HG03039 (cell line): Measurements from ENCODE around the gene NLRC5.
"Not testable (repeated sequence)": the region's sequence is repeated elsewhere in the genome, so short reads cannot be mapped to it uniquely, and the experiment has no call there.

Experiments used
- ATAC-seq: cut with Tn5 transposase; IDR thresholded peaks from one replicate; pipeline ENCODE4 v1.9.1; 2021; ENCODE audit warnings: mild to moderate bottlenecking, moderate library complexity; ENCODE audit not compliant: unreplicated experiment

The NLRC5 gene

DNA sequence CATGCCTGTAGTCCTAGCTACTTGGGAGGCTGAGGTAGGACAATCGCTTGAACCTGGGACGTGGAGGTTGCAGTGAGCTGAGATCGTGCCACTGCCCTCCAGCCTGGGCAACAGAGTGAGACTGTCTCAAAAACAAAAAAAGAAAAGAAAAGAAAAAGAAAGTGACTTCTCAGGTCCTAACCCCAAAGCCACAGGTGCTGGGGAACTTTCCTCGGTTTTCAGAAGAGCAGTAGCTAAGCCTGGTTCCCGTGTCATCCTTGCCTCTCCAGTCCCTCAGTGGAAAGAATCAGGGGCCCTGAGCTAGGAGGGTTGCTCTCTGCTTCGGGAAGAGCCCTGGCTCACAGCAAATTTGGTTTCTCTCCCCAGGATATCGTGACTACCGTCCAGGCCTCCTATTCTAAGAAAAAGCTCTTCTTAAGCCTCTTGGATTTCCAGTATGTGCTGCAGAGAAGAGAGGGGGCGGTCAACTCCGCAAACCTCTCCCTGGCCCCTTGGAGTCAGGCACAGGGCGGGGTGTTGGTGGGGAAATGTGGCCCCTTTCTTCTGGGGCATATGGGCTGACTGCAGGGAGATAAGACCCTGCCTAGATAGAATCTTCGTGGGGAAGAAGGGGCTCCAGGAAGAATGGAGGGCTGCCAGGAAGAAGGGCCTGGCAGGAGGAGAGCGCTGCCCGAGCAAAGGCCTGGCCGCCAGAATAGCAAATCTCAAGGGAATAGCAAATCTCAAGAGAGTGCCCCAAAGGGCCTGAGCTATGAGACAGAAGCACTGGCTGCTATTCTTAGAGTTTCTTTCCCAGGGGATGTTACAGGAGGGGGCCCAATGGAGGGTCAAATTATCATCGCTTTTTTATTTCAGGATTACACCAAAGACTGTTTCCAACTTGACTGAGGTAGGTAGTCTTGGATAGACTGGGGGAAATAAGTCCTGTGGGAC, 8.3 kb upstream of the NLRC5 start:
- ATAC-seq: no peak

DNA sequence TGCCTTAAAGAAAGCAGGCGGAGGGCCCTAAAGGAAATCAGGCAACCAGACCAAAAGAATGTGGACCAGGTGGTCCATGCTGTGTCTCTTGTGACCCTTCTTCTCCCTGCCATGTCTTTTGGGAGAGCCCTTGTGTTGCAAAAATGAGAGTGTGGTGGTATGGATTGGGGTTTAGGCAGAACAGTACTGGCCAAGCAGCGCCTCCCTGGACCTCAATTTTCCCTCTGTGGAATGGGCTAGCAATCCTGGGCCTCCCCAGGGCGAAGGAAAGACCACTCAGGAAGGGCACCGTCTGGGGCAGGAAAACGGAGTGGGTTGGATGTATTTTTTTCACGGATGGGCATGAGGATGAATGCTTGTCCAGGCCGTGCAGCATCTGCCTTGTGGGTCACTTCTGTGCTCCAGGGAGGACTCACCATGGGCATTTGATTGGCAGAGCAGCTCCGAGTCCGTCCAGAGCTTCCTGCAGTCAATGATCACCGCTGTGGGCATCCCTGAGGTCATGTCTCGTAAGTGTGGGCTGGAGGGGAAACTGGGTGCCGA, 7.6 kb upstream of the NLRC5 start:
- ATAC-seq: no peak

DNA sequence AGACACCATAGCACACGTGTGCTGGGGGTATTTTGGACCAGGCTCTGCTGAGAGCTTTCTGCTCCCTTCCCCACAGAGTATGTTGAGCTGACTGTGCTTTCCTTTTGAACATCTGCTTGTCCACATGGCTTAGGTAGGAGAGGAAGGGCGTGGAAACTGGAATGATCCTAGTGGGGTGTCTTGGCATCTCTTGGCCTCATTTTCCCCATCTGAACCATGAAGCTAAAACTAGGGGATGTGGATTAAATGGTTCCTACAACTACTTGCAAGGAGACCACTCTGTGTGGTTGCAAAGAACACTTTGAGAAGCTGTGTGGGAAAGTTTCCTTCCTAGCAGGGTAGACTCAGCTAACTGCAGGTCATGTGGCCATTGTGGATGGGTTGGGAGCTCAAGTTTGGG, 6.7 kb upstream of the NLRC5 start:
- no peak for ATAC-seq

DNA sequence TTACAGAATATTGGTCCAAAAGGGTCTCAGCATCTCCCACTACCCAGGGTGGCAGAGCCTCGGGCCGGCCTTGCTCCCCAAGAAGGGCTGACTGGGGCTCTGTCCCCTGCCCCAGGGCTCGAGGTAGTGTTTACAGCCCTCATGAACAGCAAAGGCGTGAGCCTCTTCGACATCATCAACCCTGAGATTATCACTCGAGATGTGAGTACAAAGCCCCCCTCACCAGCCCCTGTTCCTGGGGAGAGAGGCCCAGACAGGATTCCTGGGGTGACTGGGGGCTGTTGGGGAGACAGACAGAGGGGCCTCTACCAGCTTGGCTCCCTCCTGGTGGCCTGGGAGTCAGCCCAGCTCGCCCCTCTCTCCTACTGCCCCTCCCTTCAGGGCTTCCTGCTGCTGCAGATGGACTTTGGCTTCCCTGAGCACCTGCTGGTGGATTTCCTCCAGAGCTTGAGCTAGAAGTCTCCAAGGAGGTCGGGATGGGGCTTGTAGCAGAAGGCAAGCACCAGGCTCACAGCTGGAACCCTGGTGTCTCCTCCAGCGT, 6.1 kb upstream of the NLRC5 start:
- no peak for ATAC-seq

DNA sequence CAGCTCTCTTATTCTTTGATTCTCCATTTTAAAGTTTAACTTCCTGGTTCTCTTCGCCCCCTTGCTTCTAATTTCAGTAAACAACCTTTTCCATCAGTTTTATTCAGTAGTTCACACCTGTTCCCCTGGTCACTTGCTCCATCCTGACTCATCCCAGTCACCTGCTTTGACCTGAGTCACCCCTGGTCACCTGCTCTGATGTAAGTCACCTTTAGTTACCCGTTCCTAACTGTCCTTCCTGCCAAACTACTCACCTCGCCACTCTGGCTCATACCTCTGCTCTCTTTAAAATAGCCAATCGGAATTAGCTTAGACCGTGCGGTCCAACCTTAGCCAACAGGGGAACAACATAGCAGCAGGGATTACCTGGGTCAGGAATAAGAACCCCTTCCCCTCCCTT, 4.7 kb upstream of the NLRC5 start:
- ATAC-seq: no peak

DNA sequence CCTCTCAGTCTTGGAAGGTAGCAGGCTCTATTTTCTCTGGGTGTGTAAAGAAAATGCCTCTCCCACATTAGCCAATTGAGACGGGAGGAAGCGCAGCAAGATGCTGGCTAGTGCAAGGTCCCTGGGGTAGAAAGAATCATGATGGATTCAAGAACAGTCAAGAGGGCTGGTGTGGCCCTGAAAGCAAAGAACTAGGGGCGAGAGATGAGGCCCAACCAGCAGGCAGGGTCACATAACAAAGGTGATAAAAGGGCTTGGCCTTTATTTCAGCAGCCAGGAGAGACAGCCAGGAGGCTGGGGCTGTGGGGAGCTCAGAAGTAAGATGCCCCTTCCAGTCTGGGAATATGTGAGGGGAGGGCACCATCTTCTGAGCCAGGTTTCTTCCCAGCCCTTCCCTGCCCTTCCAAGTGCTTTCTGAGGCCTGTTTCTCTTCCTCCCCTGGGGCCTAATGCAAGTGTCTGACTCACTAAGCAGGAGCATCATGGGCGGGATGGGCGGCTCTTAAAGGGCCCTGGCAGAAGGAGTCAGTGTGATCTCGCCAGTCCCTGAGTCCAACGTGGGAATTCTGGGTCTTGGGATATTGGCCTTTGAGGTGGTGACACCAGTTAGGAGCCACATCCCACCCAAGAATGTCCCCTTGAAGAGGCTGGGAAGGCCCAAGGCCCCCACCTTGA, 3.9 kb upstream of the NLRC5 start:
- no peak for ATAC-seq

DNA sequence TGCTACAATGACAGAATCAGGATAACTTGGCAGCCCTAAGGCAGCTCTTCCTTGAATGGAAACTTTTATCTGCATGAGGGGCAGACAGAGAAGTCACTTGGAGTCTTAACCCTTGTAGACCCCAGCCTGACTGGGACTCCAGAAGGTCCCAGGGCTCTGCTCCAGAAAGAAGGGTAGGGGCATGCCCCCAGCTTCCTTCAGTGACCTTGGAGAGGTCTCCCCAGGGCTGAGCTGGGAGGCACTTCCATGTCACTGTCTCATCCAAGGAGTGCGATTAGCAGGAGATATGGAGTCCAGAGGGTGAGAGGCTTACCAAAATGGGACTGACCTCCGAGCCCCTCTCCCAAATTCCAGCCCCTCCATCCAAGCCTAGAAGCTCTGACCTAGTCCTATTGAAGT, 3.4 kb upstream of the NLRC5 start:
- ATAC-seq: no peak

DNA sequence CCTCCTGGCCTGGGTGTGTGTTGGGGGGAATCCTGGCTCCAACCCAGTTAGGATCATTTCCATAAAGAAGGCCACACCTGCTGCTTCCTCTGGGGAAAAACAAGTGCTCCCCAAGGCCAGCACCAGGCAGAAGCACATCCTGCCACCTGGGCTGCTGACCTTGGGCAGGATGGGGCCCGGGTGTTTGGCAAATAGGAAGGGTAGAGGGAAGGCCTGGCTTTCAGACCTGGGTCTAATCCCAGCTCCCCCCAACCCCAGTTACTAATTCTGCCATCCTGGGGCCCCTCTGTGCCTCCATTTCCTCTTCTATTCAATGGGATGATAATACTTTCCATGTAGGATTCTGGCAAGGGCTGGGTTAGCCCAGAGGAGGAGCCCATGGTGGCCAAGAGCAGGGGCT, 3.0 kb upstream of the NLRC5 start:
- ATAC-seq: no peak

DNA sequence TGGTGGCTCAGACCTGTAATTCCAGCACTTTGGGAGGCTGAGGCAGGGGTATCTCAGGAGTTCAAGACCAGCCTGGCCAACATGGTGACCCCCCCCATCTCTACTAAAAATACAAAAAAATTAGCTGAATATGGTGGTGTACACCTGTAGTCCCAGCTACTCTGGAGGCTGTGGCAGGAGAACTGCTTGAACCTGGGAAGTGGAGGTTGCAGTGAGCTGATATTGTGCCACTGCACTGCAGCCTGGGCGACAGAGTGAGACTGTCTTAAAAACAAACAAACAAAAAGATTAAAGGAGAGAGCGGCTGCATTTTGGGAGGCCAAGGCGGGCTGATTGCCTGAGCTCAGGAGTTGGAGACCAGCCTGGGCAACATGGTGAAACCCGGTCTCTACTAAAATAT, 2.4 kb upstream of the NLRC5 start:
- not testable (repeated sequence) for ATAC-seq

DNA sequence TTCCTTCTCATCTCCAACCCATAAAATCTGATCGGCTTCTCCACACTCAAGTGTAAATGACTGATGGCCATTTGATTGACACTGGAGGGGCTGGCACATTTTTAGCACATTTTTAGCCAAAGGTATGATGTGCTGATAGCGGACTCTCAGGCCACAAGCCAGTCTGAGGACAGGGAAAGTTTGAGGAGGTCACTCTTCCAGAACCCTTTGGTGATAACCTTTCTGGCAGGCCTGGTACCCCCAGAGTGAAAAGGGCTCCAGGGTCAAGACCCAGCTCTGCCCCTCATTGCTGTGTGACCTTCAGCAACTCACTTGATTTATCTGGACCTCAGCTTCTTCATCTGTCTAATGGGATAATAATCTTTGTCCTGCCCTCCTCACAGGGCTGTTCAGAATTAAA, 1.7 kb upstream of the NLRC5 start:
- no peak for ATAC-seq

DNA sequence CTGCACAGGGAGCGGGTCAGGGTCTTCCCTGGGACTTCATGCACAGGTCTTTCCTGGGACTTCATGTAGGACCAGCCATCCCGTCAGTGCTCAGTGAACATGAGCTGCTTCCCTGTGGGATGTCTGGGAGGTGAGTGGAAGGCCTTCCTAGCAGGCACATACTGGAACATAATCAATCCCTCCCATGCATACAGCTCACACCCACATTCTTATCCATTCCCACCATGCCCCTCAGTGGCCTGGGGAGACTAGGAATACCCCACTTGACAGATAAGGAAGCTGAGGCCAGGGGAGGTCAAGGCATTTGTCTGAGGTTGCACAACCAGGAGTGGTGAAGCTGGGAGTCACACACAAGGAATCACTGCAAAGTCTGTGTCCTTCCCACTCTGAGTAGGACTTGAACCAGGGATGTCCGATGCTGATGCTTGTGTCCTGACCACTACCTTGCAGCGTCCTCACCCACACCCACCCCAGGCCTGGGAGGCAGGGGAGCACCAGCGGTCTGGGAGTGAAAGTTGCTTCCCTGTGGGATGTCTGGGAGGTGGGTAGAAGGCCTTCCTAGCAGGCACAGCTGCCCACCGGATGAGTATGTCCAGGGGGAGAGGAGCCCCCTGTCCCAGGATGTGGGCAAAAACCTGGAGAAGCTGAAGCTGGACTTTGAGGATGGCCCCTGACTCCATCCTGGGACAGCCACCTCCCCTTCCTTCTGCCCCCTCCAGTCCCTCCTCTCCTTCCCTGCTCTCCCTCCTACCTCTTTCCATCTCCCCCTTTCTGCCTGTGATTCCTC, 1.0 kb upstream of the NLRC5 start:
- no peak for ATAC-seq

DNA sequence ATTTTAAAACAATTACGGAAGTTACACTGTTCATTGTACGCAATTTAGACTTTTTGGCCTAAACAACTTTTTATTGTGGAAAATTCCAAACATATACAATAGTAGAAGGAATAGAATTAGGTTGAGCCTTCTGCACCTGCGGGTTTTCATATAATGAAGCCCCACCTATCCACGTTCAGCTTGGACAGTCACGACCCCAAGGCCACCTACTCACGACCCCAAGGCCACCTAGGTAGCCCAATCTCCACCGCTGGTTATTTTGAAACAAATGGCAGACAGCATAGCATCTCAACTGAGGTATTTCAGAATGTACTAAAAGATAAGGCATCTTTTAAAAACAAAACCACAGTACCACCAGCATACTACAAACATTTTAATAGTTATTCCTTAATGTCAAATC, 631 bp downstream of the NLRC5 start:
- ATAC-seq: no peak

DNA sequence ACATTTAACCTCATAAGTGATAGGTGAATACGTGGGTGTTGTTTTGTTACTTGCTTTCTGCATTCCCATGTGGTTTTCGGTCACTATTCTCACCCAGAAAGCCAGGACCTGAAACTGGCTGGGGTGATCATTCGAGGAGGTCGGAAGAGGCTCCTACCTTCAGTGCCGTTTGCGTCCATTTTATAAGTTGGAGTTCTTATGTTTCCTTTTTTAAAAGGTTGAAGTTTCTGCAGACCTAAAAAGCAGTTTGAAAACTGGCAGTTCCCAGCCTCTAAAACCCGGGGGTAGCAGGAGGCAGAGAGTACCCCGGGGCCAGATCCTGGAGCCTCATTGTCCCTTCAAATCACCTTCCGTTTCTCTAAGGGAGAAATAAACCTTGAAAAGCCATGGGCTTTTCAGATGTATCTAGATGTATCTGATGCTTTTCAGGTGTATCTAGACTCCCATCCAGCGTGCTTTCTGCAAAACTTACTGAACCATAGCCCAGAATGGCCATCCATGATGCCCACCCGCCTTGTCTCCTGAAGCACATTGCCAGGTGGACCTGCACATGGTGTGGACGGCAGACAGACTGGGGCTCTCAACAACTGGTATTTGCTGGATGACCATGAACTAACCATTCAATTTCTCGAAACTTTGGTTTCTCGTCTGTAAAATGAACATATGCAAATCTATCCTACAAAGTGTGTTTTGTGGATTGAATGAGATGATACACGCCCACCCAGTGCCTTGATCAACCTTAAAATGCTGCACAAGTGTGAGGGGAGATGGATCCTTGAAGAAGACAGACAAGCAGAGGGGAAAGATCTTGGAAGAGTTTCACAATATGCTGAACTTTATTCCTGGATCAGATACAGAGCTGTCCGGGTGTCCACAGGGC, 1.3 kb downstream of the NLRC5 start:
- no peak for ATAC-seq

DNA sequence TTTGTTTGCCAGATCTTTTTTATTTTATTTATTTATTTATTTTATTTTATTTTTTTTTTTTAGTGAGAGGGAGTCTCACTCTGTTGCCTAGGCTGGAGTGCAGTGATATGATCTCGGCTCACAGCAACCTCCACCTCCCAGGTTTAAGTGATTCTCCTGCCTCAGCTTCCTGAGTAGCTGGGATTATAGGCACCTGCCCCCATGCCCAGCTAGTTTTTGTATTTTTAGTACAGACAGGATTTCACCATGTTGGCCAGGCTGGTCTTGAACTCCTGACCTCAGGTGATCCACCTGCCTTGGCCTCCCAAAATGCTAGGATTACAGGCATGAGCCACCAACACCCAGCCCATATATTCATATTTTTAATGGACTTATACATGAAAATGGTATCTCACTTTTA, 3.1 kb downstream of the NLRC5 start:
- not testable (repeated sequence) for ATAC-seq

DNA sequence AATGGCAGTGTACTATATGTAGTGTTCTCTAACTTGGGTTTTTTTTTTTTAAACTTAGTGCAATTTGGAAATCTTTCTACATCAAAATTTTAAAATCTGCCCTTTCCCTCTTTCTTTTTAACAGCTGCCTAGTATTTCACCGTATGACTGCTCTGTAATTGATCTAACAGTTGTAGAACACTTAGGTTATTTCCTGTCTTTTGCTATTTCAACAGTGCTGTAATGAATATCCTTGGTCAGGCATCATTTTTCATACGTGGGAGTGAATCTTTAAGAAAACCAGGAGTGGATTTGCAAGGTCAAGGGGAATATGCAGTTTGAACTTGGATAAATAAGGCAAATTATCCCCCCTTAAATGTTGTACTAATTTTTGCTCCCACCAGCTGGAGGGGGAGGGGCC, 3.8 kb downstream of the NLRC5 start:
- ATAC-seq: no peak

DNA sequence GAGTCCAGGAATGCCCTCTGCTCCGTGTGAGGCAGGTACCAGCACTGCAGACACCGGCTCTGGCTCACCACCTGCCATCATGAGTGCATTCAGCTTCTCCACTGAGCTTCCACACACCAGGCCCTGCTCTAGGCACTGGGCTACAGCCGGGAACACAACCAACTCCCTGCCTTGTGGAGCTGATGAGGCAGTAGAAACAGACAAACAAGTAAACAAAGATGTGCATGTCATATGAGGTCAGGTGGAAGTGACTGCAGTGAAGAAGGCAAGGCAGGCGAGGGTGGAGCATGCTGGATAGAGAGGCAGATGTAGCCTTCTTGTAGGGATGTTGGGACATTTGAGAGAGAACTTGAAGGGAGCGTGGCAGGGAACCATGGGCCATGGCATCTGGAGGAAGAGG, 5.0 kb downstream of the NLRC5 start:
- ATAC-seq: no peak

DNA sequence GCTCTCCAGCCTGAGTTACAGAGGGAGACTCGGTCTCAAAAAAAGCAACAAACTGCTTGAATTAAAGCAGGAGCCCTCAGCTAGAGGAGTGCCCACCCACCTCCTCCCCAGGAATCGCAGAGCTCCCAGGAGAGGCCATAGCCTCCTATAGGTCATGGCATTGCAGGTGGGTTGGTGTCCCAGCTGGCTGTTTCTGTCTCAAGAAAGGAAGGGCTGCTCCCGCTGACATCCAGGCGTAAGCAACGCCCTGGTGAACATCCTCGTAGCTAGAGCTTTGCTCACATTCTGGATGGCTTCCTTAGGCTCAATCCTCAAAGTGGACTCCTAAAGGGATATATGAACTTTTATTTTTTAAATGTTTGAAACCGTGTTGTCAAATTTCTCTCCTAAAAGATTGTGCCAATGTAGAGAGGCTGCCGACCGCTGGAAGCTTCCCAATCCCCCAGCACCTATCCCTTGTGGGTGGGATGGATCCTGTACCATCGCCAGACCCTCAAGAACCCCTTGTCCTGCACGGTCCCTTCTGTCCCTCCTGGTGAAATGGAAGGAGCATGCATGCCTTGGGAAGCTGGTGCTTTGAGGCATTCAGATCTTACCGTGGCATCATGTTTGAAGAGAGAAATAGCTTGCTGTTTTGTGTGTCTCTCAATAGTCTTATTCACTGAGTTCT, 5.9 kb downstream of the NLRC5 start:
- ATAC-seq: no peak

DNA sequence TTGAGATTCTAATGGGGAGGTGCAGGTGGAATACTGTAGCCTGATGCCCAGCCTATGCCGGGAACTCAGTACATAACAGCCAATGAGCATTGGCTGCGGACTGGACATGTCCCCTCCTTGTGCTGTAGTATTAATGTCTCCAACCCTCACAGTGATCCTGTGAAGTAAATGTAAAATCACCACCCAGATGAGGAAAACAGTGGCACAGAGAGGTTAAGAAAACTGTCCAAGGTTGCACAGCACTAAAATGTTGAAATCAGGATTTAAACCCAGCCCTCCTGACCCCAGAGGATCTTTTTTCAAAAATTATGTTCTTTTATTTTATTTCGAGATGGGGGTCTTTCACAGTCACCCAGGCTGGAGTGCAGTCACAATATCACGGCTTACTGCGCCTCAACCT, 7.9 kb downstream of the NLRC5 start:
- no peak for ATAC-seq

DNA sequence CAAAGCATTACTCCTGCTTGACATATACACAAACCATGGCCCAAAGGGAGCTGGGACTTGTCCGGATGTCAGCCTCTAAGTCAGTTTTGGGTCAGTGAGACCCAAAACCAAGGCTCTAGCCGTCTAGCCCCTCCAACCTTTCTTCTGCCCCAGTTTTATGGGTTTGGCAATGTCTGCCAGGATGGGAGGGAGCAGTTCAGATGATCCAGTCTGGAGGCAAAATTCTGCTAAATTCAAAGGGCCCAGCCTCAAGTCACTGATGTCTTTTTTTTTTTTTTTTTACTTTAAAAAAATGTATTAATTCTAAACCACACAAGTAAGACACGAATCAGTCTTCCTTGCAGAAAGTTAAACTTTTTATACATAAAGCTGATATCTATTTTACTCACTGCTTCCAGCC, 8.6 kb downstream of the NLRC5 start:
- no peak for ATAC-seq

DNA sequence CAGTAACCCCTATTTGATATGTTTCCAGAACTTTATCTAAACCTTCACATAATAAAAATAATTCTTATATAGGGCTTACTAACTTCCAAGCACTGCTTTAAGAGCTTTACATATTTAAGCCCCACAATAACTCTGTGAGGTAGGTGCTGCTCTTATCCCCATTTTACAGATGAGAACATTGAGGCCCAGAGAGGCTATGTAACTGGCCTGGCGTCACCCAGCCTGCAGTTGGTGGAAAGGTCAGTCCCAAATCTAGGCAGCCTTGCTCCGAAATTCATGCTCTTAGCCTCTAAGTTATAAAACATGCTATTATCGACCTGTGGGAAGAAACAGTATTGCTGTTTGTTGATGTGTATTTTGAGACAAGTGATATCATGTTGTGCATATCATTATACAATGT, 9.0 kb downstream of the NLRC5 start:
- ATAC-seq: no peak
